Muscle of leg (tissue), 11 donors: ENCODE results near the gene JCHAIN. TPM values are rescaled to one million over a fixed set of nuclear protein-coding genes. Genes with fewer than 3 reads are reported as not detected.
"Not testable (repeated sequence)": the region's sequence is repeated elsewhere in the genome, so short reads cannot be mapped to it uniquely, and the experiment has no call there.

Source experiments
- DNase-seq: peaks from one replicate; pipeline ENCODE4 v3.0.0; 2013
- H3K27ac ChIP-seq: one replicate; pipeline ENCODE4 v1.5.1; 2013; ENCODE audit warnings: mild to moderate bottlenecking, low read length, control low read depth
- H3K27me3 ChIP-seq: one replicate; pipeline ENCODE4 v1.6.1; 2013; ENCODE audit warnings: low read length; ENCODE audit not compliant: control insufficient read depth, insufficient read depth
- H3K36me3 ChIP-seq: one replicate; pipeline ENCODE4 v1.6.1; 2013; ENCODE audit warnings: low read length; ENCODE audit not compliant: control insufficient read depth, insufficient read depth
- H3K4me1 ChIP-seq: one replicate; pipeline ENCODE4 v1.6.1; 2013; ENCODE audit warnings: low read length; ENCODE audit not compliant: control insufficient read depth, insufficient read depth
- H3K4me3 ChIP-seq: one replicate; pipeline ENCODE4 v1.5.1; 2013; ENCODE audit warnings: low read length, control low read depth
- H3K9me3 ChIP-seq: replicated peaks from 2 replicates; pipeline ENCODE4 v1.6.1; 2013; ENCODE audit warnings: low read depth, low read length; ENCODE audit not compliant: control insufficient read depth
- WGBS: methylation state at CpG from one replicate; pipeline ENCODE4 v1.1.5; 2013; ENCODE audit warnings: missing lambda C conversion rate; ENCODE audit not compliant: insufficient coverage; 5-methylcytosine and 5-hydroxymethylcytosine counted together
- polyA plus RNA-seq, 8 donors: library from polyadenylated mRNA; unstranded; fragments of 120-200 nt; gene quantifications; one replicate each; pipeline versions ENCODE4 v1.2.1 to v1.2.3, GENCODE V29; 2013; ENCODE audit warnings: inconsistent platforms in 1 of 8, low replicate concordance in 1 of 8; ENCODE audit not compliant: insufficient read length in 8 of 8, insufficient read depth in 1 of 8
- total RNA-seq: library from RNA; stranded (reverse); fragments of 120-200 nt; gene quantifications from one replicate; pipeline ENCODE4 v1.2.4, GENCODE V29; 2013

JCHAIN gene
- total and polyA plus RNA-seq, 9 donors: 0.45 to 2.3 (median 0.95) TPM

DNA sequence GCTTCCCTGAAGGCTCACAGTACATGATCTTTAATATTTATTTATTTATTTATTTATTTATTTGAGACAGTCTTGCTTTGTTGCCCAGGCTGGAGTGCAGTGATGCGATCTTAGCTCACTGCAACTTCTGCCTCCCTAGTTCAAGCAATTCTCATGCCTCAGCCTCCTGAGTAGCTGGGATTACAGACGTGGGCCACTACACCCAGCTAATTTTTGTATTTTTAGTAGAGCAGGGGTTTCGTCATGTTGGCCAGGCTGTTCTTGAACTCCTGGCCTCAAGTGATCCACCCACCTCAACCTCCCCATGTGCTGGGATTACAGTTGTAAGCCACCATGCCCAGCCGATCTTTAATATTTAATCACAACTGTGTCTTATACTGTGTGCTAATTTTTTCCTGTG is 15.6 kb downstream of the JCHAIN start:
- not testable (repeated sequence) for H3K4me1 ChIP-seq, H3K27ac ChIP-seq, H3K27me3 ChIP-seq, H3K4me3 ChIP-seq, H3K36me3 ChIP-seq, DNase-seq, H3K9me3 ChIP-seq
- no CpG with 5 or more reads among the region's 4 CpGs for WGBS

- no peak overlapping the region for H3K27ac ChIP-seq
- WGBS: 100% methylated on average over 1 of the region's 2 CpGs
- H3K4me3 ChIP-seq: no peak overlapping the region
- DNase-seq: no peak
- H3K4me1 ChIP-seq: no peaks in the 10 kb centered on the region
- no peaks in the 10 kb centered on the region for H3K9me3 ChIP-seq
- H3K36me3 ChIP-seq: no peaks in the 10 kb centered on the region
- no peaks in the 10 kb centered on the region for H3K27me3 ChIP-seq
Observed at GRCh38 chr4:70640192-70640591, 26.1 kb downstream of the JCHAIN start.

- WGBS: 30% methylated on average over 1 of the region's 8 CpGs
- peak; percentile 32 for DNase-seq
- Histone ChIP-seq H3K9me3 (no peaks in the 10 kb centered on the region), H3K4me3 (no peak overlapping the region), H3K27ac (peak overlapping the region; percentile 79), H3K27me3 (no peaks in the 10 kb centered on the region), H3K36me3 (no peaks in the 10 kb centered on the region), H3K4me1 (no peaks in the 10 kb centered on the region)
Observed at GRCh38 chr4:70637239-70637913, 28.9 kb downstream of the JCHAIN start.

GRCh38 chr4:70634482-70634881 is 31.8 kb downstream of the JCHAIN start:
- Histone ChIP-seq H3K27me3 (no peaks in the 10 kb centered on the region), H3K4me1 (no peaks in the 10 kb centered on the region), H3K9me3 (no peaks in the 10 kb centered on the region), H3K36me3 (no peaks in the 10 kb centered on the region), H3K4me3 (no peak overlapping the region), H3K27ac (no peak overlapping the region)
- DNase-seq: no peak
- 95% methylated on average over 3 of the region's 5 CpGs for whole genome bisulfite sequencing

GRCh38 chr4:70632028-70632427 is 34.3 kb downstream of the JCHAIN start:
- no peaks in the 10 kb centered on the region for H3K27me3 ChIP-seq
- no peaks in the 10 kb centered on the region for H3K36me3 ChIP-seq
- H3K9me3 ChIP-seq: no peaks in the 10 kb centered on the region
- no peaks in the 10 kb centered on the region for H3K4me1 ChIP-seq
- DNase-seq: no peak
- WGBS: no CpG with 5 or more reads among the region's 1 CpG
- no peak overlapping the region for H3K27ac ChIP-seq
- no peak overlapping the region for H3K4me3 ChIP-seq

DNA sequence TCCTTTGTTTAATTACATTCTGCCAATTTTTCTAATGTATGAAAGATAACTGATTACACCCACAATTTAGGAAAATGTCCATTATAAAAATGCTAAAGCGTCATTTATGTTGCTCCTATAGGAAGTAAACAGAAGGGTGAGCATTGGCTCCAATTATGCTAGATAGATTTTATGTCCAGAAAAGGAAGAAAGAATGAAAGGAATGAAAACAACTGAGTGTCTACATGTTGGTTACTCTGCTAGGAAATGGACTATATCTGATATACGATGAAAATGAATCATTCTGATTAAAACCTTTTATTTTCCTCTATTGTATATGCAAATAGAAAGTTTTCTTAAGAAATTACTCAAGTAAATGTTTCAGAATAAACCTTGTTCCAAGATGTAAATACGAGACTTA is 36.1 kb downstream of the JCHAIN start:
- Histone ChIP-seq H3K27ac (no peak overlapping the region), H3K36me3 (no peaks in the 10 kb centered on the region), H3K4me1 (no peaks in the 10 kb centered on the region), H3K4me3 (no peak overlapping the region), H3K27me3 (no peaks in the 10 kb centered on the region), H3K9me3 (no peaks in the 10 kb centered on the region)
- no peak for DNase-seq
- no CpG with 5 or more reads among the region's 3 CpGs for WGBS

- H3K4me3 ChIP-seq: no peak overlapping the region
- no peaks in the 10 kb centered on the region for H3K27me3 ChIP-seq
- H3K36me3 ChIP-seq: no peaks in the 10 kb centered on the region
- no peak overlapping the region for H3K27ac ChIP-seq
- no peaks in the 10 kb centered on the region for H3K9me3 ChIP-seq
- no CpG with 5 or more reads among the region's 1 CpG for WGBS
- no peaks in the 10 kb centered on the region for H3K4me1 ChIP-seq
- no peak for DNase-seq
Observed at GRCh38 chr4:70629469-70630090, 36.7 kb downstream of the JCHAIN start.

DNA sequence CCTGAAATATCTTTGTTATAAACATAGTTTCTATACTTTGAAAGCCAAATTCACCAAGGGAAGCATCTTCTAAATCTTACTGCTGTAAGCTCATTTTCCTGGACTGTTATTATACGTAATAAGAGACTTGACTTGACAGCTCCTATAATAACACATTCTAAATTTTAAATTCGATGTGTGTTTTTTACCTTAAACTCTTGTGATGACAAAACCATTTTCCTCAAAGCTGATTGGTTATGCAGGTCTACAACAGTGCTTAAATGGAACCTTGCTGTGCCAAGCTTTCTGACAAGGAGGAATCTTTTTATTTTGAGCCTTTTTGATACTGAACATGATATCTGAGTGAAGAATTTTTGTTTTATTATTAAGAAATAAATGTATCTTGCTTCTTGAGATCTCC is 37.9 kb downstream of the JCHAIN start, which contains the start of gene ENAM:
ENAM (plus strand) TSS at position 301 of the 400 bp plus-strand sequence. CDS start 757 bp downstream, outside the sequence.
- no peaks in the 10 kb centered on the region for H3K27me3 ChIP-seq
- WGBS: no CpG with 5 or more reads among the region's 2 CpGs
- no peak for DNase-seq
- no peaks in the 10 kb centered on the region for H3K9me3 ChIP-seq
- H3K4me3 ChIP-seq: no peak within 1 kb of the TSS
- no peak within 1 kb of the TSS for H3K27ac ChIP-seq
- no peaks in the 10 kb centered on the region for H3K36me3 ChIP-seq
- H3K4me1 ChIP-seq: no peaks in the 10 kb centered on the region

DNA sequence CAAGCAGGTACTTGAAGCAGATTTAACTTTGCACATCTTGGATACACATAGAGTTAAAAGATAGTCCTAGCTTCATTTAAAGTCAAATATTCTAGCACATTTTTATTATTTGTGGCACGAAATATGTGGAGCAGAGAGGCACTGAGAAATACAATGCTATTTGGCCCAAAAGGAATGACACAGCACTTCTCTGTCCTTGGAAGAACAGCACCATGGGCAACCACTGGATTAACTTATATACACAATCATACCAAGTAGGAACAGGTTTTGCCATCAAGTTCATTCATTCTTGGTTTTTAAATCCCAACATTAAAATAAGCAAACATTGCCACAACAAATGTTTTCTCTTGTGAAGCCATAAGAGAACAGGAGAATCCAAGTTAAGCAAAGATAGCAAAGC is 38.7 kb downstream of the JCHAIN start:
- Histone ChIP-seq H3K4me3 (no peak overlapping the region), H3K4me1 (no peaks in the 10 kb centered on the region), H3K27ac (no peak overlapping the region), H3K9me3 (no peaks in the 10 kb centered on the region), H3K36me3 (no peaks in the 10 kb centered on the region), H3K27me3 (no peaks in the 10 kb centered on the region)
- WGBS: no CpG with 5 or more reads among the region's 1 CpG
- no peak for DNase-seq

DNA sequence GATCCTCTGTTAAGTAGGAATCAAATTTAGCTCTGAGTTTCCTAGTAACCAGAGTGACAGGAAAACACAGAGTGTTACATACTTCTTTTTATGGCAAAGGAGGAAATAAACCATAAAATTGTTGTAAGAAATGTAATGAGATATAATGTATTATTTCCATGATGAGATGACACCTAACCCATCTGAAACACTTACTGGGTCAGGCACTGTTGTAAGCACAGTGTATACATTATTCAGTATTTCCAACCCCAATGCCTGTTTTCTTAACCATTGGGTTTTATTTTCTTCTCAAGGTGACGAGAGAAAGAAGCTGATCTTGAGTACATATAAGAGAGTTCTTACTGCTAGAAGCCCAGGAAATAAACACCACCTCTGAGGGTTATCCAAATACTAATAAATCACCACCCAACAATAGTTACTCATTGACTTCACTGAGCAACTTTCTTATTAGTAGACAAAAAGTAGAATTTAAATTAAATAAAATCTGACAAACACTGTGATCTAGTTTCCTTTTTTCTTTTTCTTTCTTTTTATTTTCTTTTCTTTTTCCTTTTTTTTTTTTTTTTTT is 42.0 kb downstream of the JCHAIN start:
- Histone ChIP-seq H3K27ac (no peak overlapping the region), H3K27me3 (no peaks in the 10 kb centered on the region), H3K4me1 (no peaks in the 10 kb centered on the region), H3K4me3 (no peak overlapping the region), H3K9me3 (no peaks in the 10 kb centered on the region), H3K36me3 (no peaks in the 10 kb centered on the region)
- DNase-seq: no peak
- WGBS: no CpG with 5 or more reads among the region's 1 CpG
